ENCODE data around the gene GRIK4.

The GRIK4 gene

GRCh38 chr11:120651836-120652235 is 140.3 kb downstream of the GRIK4 start:
- TF ChIP-seq, protein P1, sequence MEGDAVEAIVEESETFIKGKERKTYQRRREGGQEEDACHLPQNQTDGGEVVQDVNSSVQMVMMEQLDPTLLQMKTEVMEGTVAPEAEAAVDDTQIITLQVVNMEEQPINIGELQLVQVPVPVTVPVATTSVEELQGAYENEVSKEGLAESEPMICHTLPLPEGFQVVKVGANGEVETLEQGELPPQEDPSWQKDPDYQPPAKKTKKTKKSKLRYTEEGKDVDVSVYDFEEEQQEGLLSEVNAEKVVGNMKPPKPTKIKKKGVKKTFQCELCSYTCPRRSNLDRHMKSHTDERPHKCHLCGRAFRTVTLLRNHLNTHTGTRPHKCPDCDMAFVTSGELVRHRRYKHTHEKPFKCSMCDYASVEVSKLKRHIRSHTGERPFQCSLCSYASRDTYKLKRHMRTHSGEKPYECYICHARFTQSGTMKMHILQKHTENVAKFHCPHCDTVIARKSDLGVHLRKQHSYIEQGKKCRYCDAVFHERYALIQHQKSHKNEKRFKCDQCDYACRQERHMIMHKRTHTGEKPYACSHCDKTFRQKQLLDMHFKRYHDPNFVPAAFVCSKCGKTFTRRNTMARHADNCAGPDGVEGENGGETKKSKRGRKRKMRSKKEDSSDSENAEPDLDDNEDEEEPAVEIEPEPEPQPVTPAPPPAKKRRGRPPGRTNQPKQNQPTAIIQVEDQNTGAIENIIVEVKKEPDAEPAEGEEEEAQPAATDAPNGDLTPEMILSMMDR (IDR thresholded peaks at IDR 0.05; ENCODE audit: low read depth, low read length, poor library complexity, severe bottlenecking) = no peak
- no peak for TF ChIP-seq EZH2phosphoT487 (IDR thresholded peaks at IDR 0.05; ENCODE audit: borderline replicate concordance, low read length)
- no peak overlapping the region for H3K4me3 ChIP-seq (ENCODE audit: low read length)
- H4K20me1 ChIP-seq (ENCODE audit: control insufficient read depth, insufficient read depth, low read depth, low read length) = no peaks in the 10 kb centered on the region
- no peaks in the 10 kb centered on the region for H3K79me2 ChIP-seq (ENCODE audit: control insufficient read depth, low read length)
- no peaks in the 10 kb centered on the region for H3K4me1 ChIP-seq (ENCODE audit: control insufficient read depth, low read length)
- no peaks in the 10 kb centered on the region for H3K36me3 ChIP-seq (ENCODE audit: control insufficient read depth, low read length)
- no peak overlapping the region for H3K27ac ChIP-seq (ENCODE audit: low read depth, low read length)
- no peaks in the 10 kb centered on the region for H3K9me2 ChIP-seq (replicated peaks; ENCODE audit: control insufficient read depth, low read length)
- no peak overlapping the region for H3K4me2 ChIP-seq (ENCODE audit: low read length)
- no peaks in the 10 kb centered on the region for H3K9me3 ChIP-seq (ENCODE audit: control insufficient read depth, insufficient read depth, low read length)
- H3K27me3 ChIP-seq (ENCODE audit: control insufficient read depth, low read length) = no peaks in the 10 kb centered on the region
- H3F3A ChIP-seq (ENCODE audit: control insufficient read depth, insufficient read depth) = no peaks in the 10 kb centered on the region

GRCh38 chr11:120652705-120653335 is 141.3 kb downstream of the GRIK4 start:
- H3K9me3 ChIP-seq (ENCODE audit: control insufficient read depth, insufficient read depth, low read length) = no peaks in the 10 kb centered on the region
- TF ChIP-seq, protein P1 (IDR thresholded peaks at IDR 0.05; ENCODE audit: low read depth, low read length, poor library complexity, severe bottlenecking) = no peak
- TF ChIP-seq EZH2phosphoT487 (IDR thresholded peaks at IDR 0.05; ENCODE audit: borderline replicate concordance, low read length) = no peak
- H3F3A ChIP-seq (ENCODE audit: control insufficient read depth, insufficient read depth) = no peaks in the 10 kb centered on the region
- H3K4me1 ChIP-seq (ENCODE audit: control insufficient read depth, low read length) = peaks cover 4% of the 10 kb centered on the region
- no peak overlapping the region for H3K4me3 ChIP-seq (ENCODE audit: low read length)
- H3K9me2 ChIP-seq (replicated peaks; ENCODE audit: control insufficient read depth, low read length) = no peaks in the 10 kb centered on the region
- H4K20me1 ChIP-seq (ENCODE audit: control insufficient read depth, insufficient read depth, low read depth, low read length) = no peaks in the 10 kb centered on the region
- no peaks in the 10 kb centered on the region for H3K79me2 ChIP-seq (ENCODE audit: control insufficient read depth, low read length)
- H3K4me2 ChIP-seq (ENCODE audit: low read length) = no peak overlapping the region
- no peaks in the 10 kb centered on the region for H3K36me3 ChIP-seq (ENCODE audit: control insufficient read depth, low read length)
- no peak overlapping the region for H3K27ac ChIP-seq (ENCODE audit: low read depth, low read length)
- H3K27me3 ChIP-seq (ENCODE audit: control insufficient read depth, low read length) = no peaks in the 10 kb centered on the region

- H4K20me1 ChIP-seq (ENCODE audit: control insufficient read depth, insufficient read depth, low read depth, low read length) = no peaks in the 10 kb centered on the region
- H3K4me2 ChIP-seq (ENCODE audit: low read length) = no peak overlapping the region
- H3K27ac ChIP-seq (ENCODE audit: low read depth, low read length) = no peak overlapping the region
- H3K27me3 ChIP-seq (ENCODE audit: control insufficient read depth, low read length) = no peaks in the 10 kb centered on the region
- no peaks in the 10 kb centered on the region for H3F3A ChIP-seq (ENCODE audit: control insufficient read depth, insufficient read depth)
- peaks cover 11% of the 10 kb centered on the region for H3K4me1 ChIP-seq (ENCODE audit: control insufficient read depth, low read length)
- no peaks in the 10 kb centered on the region for H3K36me3 ChIP-seq (ENCODE audit: control insufficient read depth, low read length)
- H3K9me3 ChIP-seq (ENCODE audit: control insufficient read depth, insufficient read depth, low read length) = no peaks in the 10 kb centered on the region
- TF ChIP-seq, protein P1 (IDR thresholded peaks at IDR 0.05; ENCODE audit: low read depth, low read length, poor library complexity, severe bottlenecking) = no peak
- TF ChIP-seq EZH2phosphoT487 (IDR thresholded peaks at IDR 0.05; ENCODE audit: borderline replicate concordance, low read length) = no peak
- no peak overlapping the region for H3K4me3 ChIP-seq (ENCODE audit: low read length)
- no peaks in the 10 kb centered on the region for H3K9me2 ChIP-seq (replicated peaks; ENCODE audit: control insufficient read depth, low read length)
- H3K79me2 ChIP-seq (ENCODE audit: control insufficient read depth, low read length) = no peaks in the 10 kb centered on the region
Observed at GRCh38 chr11:120655589-120655988, 144.0 kb downstream of the GRIK4 start.

All from DOHH2 (cell line).